HUDEP-2 (cell line): ENCODE results near the gene PDK2.

Experiments
- DNase-seq, 76 experiments: peaks; one replicate each; lab custom pipeline; 2025; ENCODE audit not compliant: unreplicated experiment in 76 of 76; lab: John Stamatoyannopoulos, UW

The PDK2 gene

GRCh38 chr17:50133028-50133768, 38.0 kb downstream of the PDK2 start:
- no peak for DNase-seq

GRCh38 chr17:50133769-50134099, 38.6 kb downstream of the PDK2 start:
- no peak for DNase-seq

GRCh38 chr17:50134206-50135110, 39.3 kb downstream of the PDK2 start:
- no peak for DNase-seq

GRCh38 chr17:50135316-50136095, 40.4 kb downstream of the PDK2 start:
- no peak for DNase-seq

GRCh38 chr17:50136096-50136687, 41.0 kb downstream of the PDK2 start:
- DNase-seq: no peak

- no peak for DNase-seq
Measured at GRCh38 chr17:50137042-50137441, 41.9 kb downstream of the PDK2 start.

GRCh38 chr17:50139185-50139783, 44.1 kb downstream of the PDK2 start:
- no peak for DNase-seq

- DNase-seq: peak in 67 of 76 experiments; percentile 19 to 85 (median 61)
Measured at GRCh38 chr17:50139950-50140885, 45.1 kb downstream of the PDK2 start.

- DNase-seq: no peak
Measured at GRCh38 chr17:50141026-50141744, 46.0 kb downstream of the PDK2 start.

- no peak for DNase-seq
Measured at GRCh38 chr17:50141745-50142110, 46.6 kb downstream of the PDK2 start.

- no peak for DNase-seq
Measured at GRCh38 chr17:50143461-50144176, 48.5 kb downstream of the PDK2 start.

- DNase-seq: no peak
Measured at GRCh38 chr17:50144355-50144754, 49.2 kb downstream of the PDK2 start.

- peak in 19 of 76 experiments; percentile 5 to 50 (median 32) for DNase-seq
Measured at GRCh38 chr17:50144845-50145531, 49.8 kb downstream of the PDK2 start.

- no peak for DNase-seq
Measured at GRCh38 chr17:50145532-50146229, 50.5 kb downstream of the PDK2 start.

GRCh38 chr17:50146230-50146926, 51.2 kb downstream of the PDK2 start:
- DNase-seq: peak in 3 of 76 experiments; percentile 9 to 31 (median 22)

- DNase-seq: no peak
Measured at GRCh38 chr17:50146927-50147665, 51.9 kb downstream of the PDK2 start.
